Endometrial microvascular endothelial cells (primary cell): ENCODE data around the gene SLC12A8. TPM values are rescaled to one million over a fixed set of nuclear protein-coding genes. Genes with fewer than 3 reads are reported as not detected.

ENCODE experiments used
- in situ Hi-C: cut with HindIII; loops from 2 replicates; pipeline ENCODE4 v1.10.0; 2017; ENCODE audit warnings: low sequenced_read_pairs, low pct_unique_long_range_greater_than_20kb; ENCODE audit errors: inconsistent ontology term
- total RNA-seq: library from RNA; depleted of rRNA; stranded (reverse); fragments of >200 nt; gene quantifications from one replicate; pipeline ENCODE4 v1.2.3, GENCODE V29; 2015; ENCODE audit errors: inconsistent ontology term

SLC12A8 gene
- total RNA-seq, 1 donor from 2014 or later = 2.4 TPM

DNA sequence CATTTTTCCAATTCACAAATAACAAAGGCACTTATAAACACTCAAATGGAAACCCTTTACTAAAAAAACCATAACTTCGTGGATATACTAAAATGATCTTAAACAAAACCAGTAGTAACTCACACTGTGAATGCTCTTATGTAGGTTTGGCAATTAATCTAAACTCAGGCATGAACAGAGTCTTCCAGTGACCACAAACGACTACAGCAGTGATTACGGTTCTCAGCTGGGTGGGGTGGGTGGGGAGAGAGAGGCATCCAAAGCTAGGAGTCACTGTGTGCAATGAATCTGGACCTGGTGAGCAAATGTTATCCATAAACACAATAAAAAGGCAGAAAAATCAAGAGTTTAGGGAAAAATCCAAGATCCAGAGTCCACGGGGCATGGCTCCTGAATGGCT, 21.3 kb downstream of the SLC12A8 start:
- in situ Hi-C loops = no loop called here

DNA sequence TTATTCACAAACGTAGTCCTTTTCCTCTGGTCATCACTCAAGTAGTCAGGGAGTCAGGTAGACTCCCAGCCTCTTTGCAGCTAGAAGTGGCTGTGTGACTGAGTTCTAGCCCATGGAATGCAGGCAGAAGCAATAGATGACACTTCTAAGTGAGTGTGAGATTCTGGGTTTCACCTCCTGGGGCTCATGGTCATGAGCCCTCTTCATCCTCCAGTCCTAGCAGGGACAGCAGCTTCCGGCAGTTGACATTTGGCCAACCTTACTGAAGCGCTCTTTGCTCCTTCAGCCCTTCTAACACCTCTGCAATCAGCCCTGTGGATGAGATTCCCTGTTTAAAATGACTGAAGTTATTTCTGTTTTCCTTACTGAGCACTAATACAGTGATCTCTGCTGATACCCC, 21.8 kb downstream of the SLC12A8 start:
- in situ Hi-C loops = no loop called here

DNA sequence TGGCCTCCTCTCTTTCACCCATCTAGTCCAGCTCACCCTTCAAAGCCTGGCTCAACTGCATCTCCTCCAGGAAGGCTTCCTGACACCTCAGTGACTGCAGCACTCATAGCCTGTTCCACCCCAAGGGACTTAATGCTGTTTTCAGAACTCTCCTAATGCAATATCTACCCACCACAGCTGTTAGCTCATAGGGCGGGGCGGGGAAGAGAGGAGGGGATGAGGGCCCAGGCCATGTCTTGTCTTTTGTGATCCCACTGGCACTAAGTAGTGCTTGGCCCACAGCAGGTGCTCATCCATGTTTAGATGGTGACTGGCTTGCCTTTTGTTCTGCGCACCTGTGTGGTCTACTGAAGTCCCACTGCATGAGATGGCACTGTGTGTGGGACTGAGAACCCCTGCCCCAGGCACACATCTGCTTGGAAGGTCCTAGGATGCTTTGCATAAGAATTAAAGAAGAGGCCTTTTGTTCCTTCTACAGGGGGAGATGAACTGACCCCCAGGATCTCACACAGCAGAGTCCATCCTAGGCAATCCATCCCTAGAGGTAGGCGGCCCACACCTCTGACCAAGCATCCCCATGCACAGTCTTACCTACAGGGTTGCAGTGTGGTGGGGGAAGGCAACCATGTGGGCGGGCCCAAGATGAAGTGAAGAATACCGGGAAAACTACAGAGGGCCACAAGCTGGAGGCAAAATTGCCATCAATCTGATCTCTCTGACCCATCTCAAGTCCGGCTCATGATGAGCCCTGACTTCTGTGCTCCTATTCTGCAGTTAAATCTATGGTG, 23.0 kb downstream of the SLC12A8 start:
- in situ Hi-C loops = no loop called here

DNA sequence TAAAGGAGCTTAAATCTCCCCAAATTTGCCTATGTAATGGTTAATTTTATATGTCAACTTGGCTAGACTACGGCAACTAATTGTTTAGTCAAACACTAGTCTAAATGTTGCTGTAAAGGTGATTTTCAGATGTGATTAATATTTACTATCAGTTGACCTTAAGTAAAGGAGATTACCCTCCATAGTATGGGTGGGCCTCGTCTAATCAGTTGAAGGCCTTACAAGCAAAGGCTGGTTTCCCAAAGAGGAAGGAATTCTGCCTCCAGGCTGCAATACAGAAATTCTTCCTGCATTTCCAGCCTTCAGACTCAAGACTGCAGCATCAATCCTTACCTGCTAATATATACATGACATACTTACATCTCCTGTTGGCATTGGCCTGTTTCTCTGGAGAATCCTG, 23.6 kb downstream of the SLC12A8 start:
- in situ Hi-C loops = no loop called here

DNA sequence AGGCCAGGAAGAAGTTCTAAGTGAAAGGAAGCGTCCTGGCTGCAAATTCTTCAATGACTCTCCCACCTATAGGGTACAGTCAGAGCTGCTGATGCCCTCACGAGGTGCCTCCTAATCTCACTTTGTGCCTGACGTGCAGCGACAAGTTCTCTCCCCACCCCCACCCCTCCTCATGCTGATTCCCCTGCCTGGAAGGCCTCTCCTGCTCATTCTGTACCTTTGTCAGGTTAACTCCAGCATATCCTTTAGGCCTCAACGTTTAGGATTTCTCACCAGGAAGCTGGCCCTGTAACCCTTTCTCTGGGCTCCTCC, 25.0 kb downstream of the SLC12A8 start:
- in situ Hi-C loops = no loop called here

- in situ Hi-C loops = no loop called here
Observed at GRCh38 chr3:125186800-125187598, 25.5 kb downstream of the SLC12A8 start.

DNA sequence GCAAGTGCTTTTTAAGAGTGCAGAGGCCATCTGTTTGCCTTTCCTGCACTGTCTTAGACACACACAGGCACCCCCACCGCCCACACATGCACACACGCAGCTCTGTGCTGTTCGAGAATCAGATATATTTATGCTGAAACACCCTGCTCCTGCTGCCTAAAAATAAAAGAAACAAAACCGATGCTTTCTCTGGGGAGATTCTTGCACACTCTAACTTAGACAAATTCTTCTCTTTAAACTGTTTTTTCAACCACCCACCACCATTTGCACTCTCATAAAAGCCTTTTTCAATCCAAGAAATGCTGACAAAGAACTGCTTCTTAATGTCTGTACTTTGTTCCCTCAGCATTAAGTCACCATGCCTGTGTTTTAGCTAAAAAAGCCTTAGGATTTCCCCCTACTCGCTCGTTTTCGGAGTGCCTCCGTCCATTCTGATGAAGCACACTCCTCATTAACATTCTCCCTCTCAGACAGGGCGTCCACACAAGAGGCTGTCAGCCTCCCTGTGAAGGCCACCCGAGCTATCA, 26.2 kb downstream of the SLC12A8 start:
- in situ Hi-C loops = no loop called here

DNA sequence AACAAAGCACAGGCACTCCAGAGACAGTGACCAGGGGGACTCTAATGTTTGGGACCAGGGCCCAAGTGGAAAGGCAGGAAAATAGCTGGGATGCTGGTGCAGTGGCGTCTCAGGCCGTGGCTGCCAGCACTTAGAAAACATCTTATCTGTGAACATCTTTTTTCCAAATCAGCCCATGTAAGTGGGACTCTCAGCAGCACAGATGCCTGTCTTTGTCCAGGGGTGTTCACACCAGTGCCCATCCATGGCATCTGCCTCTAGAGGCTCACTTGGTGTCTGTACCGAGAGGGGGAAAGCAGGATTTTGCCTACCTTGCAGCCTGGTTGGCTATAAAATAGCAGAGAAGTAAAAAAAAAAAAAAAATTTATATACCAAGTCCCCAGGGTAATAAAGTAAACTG, 26.7 kb downstream of the SLC12A8 start:
- in situ Hi-C loops = no loop called here

GRCh38 chr3:125179884-125180240, 32.7 kb downstream of the SLC12A8 start:
- in situ Hi-C loops = no loop called here

GRCh38 chr3:125179143-125179883, 33.2 kb downstream of the SLC12A8 start:
- in situ Hi-C loops = no loop called here

DNA sequence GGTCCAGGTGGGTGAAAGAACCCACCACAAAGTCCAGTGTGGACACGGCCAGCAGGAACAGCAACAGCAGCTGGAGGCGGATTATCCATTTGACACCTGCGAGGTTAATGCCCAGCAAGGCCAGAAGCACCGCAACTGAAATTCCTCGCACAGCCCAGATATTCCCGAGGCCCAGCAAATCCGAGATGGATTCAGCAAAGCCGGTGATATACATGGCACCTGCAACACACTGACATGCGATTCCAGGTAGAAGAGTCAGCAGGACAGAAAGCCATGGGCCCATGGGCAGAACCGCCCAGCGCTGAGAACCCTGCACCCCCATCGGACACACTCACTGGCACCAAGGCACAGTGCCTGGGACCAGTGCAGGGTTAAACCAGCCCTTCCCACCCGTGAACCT, 34.8 kb downstream of the SLC12A8 start:
- in situ Hi-C loops = no loop called here

DNA sequence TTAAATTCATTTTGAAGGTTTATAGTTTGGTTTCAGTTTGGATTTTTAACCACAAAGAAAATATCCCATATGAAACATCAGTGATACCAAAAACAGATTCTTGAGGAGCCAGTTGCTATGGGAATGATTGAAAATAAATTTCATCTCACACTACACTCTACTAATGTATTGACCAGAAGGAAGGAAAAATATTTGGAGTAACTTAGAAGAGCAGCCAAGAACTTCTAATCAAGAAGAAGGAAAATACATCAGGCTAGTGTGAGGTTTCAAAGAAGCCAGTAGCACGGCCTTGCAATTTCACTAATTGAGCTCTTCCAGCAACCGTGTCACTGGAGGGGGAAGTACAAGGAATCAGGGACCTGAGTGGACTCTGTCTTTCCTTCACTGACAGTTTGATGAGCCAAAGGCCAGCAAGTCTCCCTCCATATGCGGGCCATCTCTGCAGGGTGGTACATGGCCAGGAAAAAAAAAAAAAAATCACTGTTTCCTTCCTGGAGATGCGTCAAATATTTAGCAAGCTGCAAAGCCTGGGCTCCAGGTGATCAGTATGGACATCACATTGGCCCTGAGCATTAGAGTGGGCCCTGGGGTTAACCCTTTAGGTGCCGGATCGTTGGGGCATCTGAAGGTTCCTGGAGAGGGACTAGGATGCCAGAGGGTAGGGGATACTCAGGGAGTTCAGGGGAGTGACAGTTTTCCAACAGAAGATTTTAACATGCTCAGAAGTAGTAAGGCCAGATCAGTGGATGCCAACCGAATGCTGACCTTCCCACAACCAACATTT, 37.1 kb downstream of the SLC12A8 start:
- in situ Hi-C loops = no loop called here

GRCh38 chr3:125172346-125172745, 40.2 kb downstream of the SLC12A8 start:
- in situ Hi-C loops = no loop called here

DNA sequence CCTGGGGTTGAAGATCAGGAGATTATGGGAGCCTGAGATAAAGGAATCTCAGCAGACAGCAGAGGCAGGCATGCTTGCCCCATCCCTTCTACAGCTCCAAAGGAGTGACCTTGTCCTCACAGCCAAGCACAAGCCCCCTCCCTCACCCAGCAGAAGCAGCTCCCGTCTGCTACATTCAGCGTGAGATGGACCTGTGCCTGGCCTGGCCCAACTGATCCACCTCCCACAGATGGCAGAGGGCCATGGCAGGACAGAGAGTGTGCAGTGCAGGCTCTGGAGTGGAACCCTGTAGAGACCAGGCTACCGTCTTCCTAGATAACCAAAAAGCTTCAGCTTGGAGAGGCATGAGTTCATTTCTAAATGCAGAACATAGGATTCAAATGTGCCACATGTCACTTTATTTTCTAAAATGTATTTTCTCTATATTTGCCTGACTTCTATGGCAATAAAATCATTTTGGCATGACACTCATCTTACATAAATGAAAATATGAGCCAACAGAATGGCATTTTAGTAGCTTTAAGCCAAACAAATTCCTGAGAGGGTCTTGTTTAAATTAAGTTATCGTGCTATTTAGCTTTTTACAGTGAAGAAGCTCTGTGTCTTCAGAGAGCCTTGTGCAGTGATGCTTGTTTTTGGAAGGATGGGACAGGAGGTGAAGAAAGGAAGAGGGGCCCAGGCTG, 43.7 kb downstream of the SLC12A8 start:
- in situ Hi-C loops = no loop called here

DNA sequence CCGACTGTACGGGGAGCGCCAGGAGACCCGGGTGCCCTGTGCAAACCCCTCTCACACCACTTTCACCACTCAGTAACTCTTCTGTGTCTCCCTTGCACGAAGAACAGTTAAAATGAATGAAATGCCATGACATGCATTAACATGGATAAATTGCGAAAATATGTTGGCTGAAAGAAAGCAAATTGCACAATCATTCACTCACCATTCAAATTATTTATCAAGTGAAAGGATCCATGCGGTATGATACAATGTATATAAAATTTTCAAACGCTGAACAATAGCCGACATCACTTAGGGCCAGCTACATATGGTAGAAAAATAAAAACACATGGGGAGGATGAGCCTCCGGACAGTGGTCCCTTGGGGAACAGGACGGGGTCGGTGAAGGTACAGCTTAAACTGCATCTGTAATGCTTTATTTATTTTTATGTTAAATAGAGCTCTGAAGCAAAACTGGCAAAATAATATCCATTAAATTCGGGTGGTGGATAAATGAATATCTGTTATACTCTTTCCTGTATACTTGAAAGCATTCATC, 45.9 kb downstream of the SLC12A8 start:
- in situ Hi-C loops = no loop called here

- in situ Hi-C loops = no loop called here
Observed at GRCh38 chr3:125165948-125166553, 46.5 kb downstream of the SLC12A8 start.

DNA sequence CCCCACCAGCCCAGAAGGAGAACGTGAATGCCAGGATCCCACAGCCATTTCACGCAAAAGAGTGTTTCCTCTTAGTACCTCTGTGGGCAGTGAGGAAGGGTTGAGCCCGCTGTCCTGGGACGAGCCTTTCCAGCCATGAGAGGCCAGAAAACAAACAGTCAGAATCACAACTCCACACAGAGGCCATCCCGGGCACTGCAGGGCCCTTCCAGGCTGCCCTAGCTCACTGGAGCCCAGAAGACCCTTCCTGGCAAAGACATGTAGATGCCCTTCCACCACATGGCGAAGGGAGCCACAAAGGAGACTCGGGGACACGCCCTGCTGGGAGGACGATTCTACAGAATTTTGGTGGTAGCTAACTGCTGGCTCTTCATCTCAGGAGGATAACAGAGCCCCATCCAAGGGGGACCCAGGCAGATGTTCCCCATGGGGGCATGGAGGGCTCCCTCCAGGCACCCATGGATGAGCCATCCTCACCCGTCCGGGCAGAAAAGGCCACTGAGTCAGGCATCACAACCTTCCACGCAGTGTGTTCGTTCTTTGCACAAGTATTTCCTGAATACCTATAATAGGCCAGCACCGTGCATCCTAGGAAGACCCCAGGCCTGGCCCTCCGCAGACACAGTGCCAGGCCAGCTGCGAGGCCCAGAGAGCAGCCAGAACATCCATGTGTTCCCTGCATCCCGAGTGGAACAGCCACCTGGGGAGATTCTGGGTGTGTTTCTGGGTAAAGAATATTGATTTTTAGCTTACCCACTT, 47.2 kb downstream of the SLC12A8 start:
- in situ Hi-C loops = no loop called here
